Measurements from ENCODE around the gene TMIGD3. TPM values are rescaled to one million over a fixed set of nuclear protein-coding genes. Genes with fewer than 3 reads are reported as not detected.

TMIGD3 gene
- total RNA-seq, 1 experiment from 2014 or later: not detected

- DNase-seq (ENCODE audit: low read depth, low spot score): peak; percentile 46
- ChIA-PET POLR2A (no interaction called here), CTCF (interaction anchor here (0.6 to 1.3 kb wide), 14 partner anchors 9 to 888 kb away, joined by 3 to 13 read pairs (median 6); no protein-coding TSS in a partner anchor)
- H3K4me3 ChIP-seq (ENCODE audit: low read depth in 2 of 2, low read length in 2 of 2): no peak overlapping the region
- TF ChIP-seq SIN3A (IDR thresholded peaks at IDR 0.05; ENCODE audit: borderline replicate concordance, insufficient read depth, low read depth, low read length) (no peak), CTCF (IDR thresholded peaks at IDR 0.05) (peak; percentile 70)
- in situ Hi-C loops (cut with HindIII; ENCODE audit: low pct_unique_long_range_greater_than_20kb, low sequenced_read_pairs) (no loop called here), intact Hi-C loops (cut with micrococcal nuclease; ENCODE audit: unreplicated experiment) (loop anchor here (10.0 kb wide), 1 partner anchor 263 kb away; no protein-coding TSS in a partner anchor)
- no peaks in the 10 kb centered on the region for H3K9me3 ChIP-seq (ENCODE audit: control insufficient read depth, insufficient read depth, low read depth, low read length)
- no TSS peak for BruUV-seq (replicated peaks)
- no peak overlapping the region for H3K27ac ChIP-seq (ENCODE audit: low read length)
- peak; percentile 91 for ATAC-seq
- no peaks in the 10 kb centered on the region for H3K36me3 ChIP-seq (ENCODE audit: control insufficient read depth, insufficient read depth, low read length)
- H3K27me3 ChIP-seq (ENCODE audit: control insufficient read depth, insufficient read depth, low read length): no peaks in the 10 kb centered on the region
- no peaks in the 10 kb centered on the region for H3K4me1 ChIP-seq (ENCODE audit: control insufficient read depth, insufficient read depth, low read length)
These were observed 21.8 kb downstream of the TMIGD3 start for GRCh38 chr1:111481387-111482221.

- intact Hi-C loops (cut with micrococcal nuclease; ENCODE audit: unreplicated experiment): loop anchor here (10.0 kb wide), 1 partner anchor 264 kb away; no protein-coding TSS in a partner anchor
- TF ChIP-seq SIN3A (IDR thresholded peaks at IDR 0.05; ENCODE audit: borderline replicate concordance, insufficient read depth, low read depth, low read length) (no peak), CTCF (IDR thresholded peaks at IDR 0.05) (no peak), REST (IDR thresholded peaks at IDR 0.05; ENCODE audit: insufficient read depth in 1 of 2, low read depth in 2 of 2, low read length in 1 of 2) (no peak), POLR2AphosphoS5 (IDR thresholded peaks at IDR 0.05; ENCODE audit: low read depth, low read length) (no peak), TCF7L2 (IDR thresholded peaks at IDR 0.05; ENCODE audit: low read depth, low read length) (no peak)
- H3K4me3 ChIP-seq (ENCODE audit: low read depth in 2 of 2, low read length in 2 of 2): no peak overlapping the region
- ATAC-seq: no peak
- no TSS peak for BruUV-seq (replicated peaks)
- in situ Hi-C loops (cut with HindIII; ENCODE audit: low pct_unique_long_range_greater_than_20kb, low sequenced_read_pairs): no loop called here
- ChIA-PET POLR2A (no interaction called here), CTCF (no interaction called here)
- no peaks in the 10 kb centered on the region for H3K36me3 ChIP-seq (ENCODE audit: control insufficient read depth, insufficient read depth, low read length)
- H3K27me3 ChIP-seq (ENCODE audit: control insufficient read depth, insufficient read depth, low read length): no peaks in the 10 kb centered on the region
- no peak overlapping the region for H3K27ac ChIP-seq (ENCODE audit: low read length)
- H3K9me3 ChIP-seq (ENCODE audit: control insufficient read depth, insufficient read depth, low read depth, low read length): no peaks in the 10 kb centered on the region
- no peaks in the 10 kb centered on the region for H3K4me1 ChIP-seq (ENCODE audit: control insufficient read depth, insufficient read depth, low read length)
- DNase-seq (ENCODE audit: low read depth, low spot score): no peak
These were observed 22.8 kb downstream of the TMIGD3 start for GRCh38 chr1:111480674-111481073.
